Fibroblast of skin of right quadriceps (primary cell): Measurements from ENCODE around the gene RNF149.
A peak's percentile ranks its signal among the peaks of the same experiment; 100 is the strongest.
"Not testable (repeated sequence)": the region's sequence is repeated elsewhere in the genome, so short reads cannot be mapped to it uniquely, and the experiment has no call there.

Experiments used
- DNase-seq: peaks from one replicate; pipeline ENCODE4 v3.0.0-alpha.2; 2013

Gene RNF149

GRCh38 chr2:101253013-101253702 lies 55.3 kb downstream of the RNF149 start:
- DNase-seq: peak; percentile 45

- DNase-seq: peak; percentile 99
Measured at GRCh38 chr2:101252408-101253012, 56.0 kb downstream of the RNF149 start, which contains the start of gene CNOT11. Gene CNOT11, plus strand, starts transcription at chr2:101252886. Its CDS starts 79 bp downstream, at chr2:101252965.

GRCh38 chr2:101251844-101252407 lies 56.6 kb downstream of the RNF149 start:
- no peak for DNase-seq

- DNase-seq: not testable (repeated sequence)
Measured at GRCh38 chr2:101251246-101251781, 57.2 kb downstream of the RNF149 start.

GRCh38 chr2:101249826-101250225 lies 58.7 kb downstream of the RNF149 start:
- DNase-seq: no peak

GRCh38 chr2:101248756-101249155 lies 59.7 kb downstream of the RNF149 start:
- not testable (repeated sequence) for DNase-seq

GRCh38 chr2:101245468-101245867 lies 63.0 kb downstream of the RNF149 start:
- not testable (repeated sequence) for DNase-seq

- DNase-seq: not testable (repeated sequence)
Measured at GRCh38 chr2:101244899-101245298, 63.6 kb downstream of the RNF149 start.

GRCh38 chr2:101244373-101244772 lies 64.1 kb downstream of the RNF149 start:
- not testable (repeated sequence) for DNase-seq

GRCh38 chr2:101241158-101241557 lies 67.3 kb downstream of the RNF149 start:
- no peak for DNase-seq

- DNase-seq: not testable (repeated sequence)
Measured at GRCh38 chr2:101240694-101241093, 67.8 kb downstream of the RNF149 start.

- not testable (repeated sequence) for DNase-seq
Measured at GRCh38 chr2:101239760-101240118, 68.8 kb downstream of the RNF149 start.

GRCh38 chr2:101238930-101239759 lies 69.4 kb downstream of the RNF149 start:
- no peak for DNase-seq

- DNase-seq: peak; percentile 47
Measured at GRCh38 chr2:101237944-101238343, 70.6 kb downstream of the RNF149 start.

- DNase-seq: not testable (repeated sequence)
Measured at GRCh38 chr2:101235956-101236355, 72.5 kb downstream of the RNF149 start.

GRCh38 chr2:101234169-101234938 lies 74.1 kb downstream of the RNF149 start:
- DNase-seq: no peak

GRCh38 chr2:101232770-101233169 lies 75.7 kb downstream of the RNF149 start:
- DNase-seq: no peak

GRCh38 chr2:101231937-101232730 lies 76.4 kb downstream of the RNF149 start:
- DNase-seq: no peak

GRCh38 chr2:101231240-101231639 lies 77.3 kb downstream of the RNF149 start:
- no peak for DNase-seq

- no peak for DNase-seq
Measured at GRCh38 chr2:101230541-101231001, 77.9 kb downstream of the RNF149 start.
